Progenitor cell of endocrine pancreas (in vitro differentiated cells): Measurements from ENCODE around the gene ASPG. TPM values are rescaled to one million over a fixed set of nuclear protein-coding genes. Genes with fewer than 3 reads are reported as not detected.

Source experiments
- DNase-seq: peaks from one replicate; pipeline ENCODE4 v3.0.0; 2021; ENCODE audit warnings: low spot score; ENCODE audit not compliant: unreplicated experiment
- H3K27ac Mint-ChIP-seq: 2 replicates; pipeline ENCODE4 v1.8.0; 2021; ENCODE audit warnings: mild to moderate bottlenecking, moderate library complexity, mixed read lengths
- H3K27me3 Mint-ChIP-seq: 2 replicates; pipeline ENCODE4 v1.8.0; 2021; ENCODE audit warnings: mixed read lengths
- H3K36me3 Mint-ChIP-seq: 2 replicates; pipeline ENCODE4 v1.8.0; 2022; ENCODE audit warnings: mixed read lengths; ENCODE audit not compliant: insufficient read depth
- H3K4me1 Mint-ChIP-seq: 2 replicates; pipeline ENCODE4 v1.8.0; 2021; ENCODE audit warnings: low read depth, mixed read lengths
- H3K4me3 Mint-ChIP-seq: 2 replicates; pipeline ENCODE4 v1.8.0; 2021; ENCODE audit warnings: low read depth, mild to moderate bottlenecking, moderate library complexity, mixed read lengths
- H3K9me3 Mint-ChIP-seq: 2 replicates; pipeline ENCODE4 v1.8.0; 2021; ENCODE audit warnings: low read depth, mixed read lengths
- total RNA-seq: library from RNA; stranded (reverse); gene quantifications from 2 replicates; pipeline ENCODE4 v1.2.1, GENCODE V29; 2021
- TF ChIP-seq, protein P1 (sequence below): fragments of 200-600 bp; sonication (generic); IDR thresholded peaks from one replicate; pipeline ENCODE4 v1.5.0; 2021; ENCODE audit warnings: antibody characterized with exemption, mild to moderate bottlenecking; ENCODE audit not compliant: unreplicated experiment

ASPG gene
- total RNA-seq, 1 donor from 2014 or later = not detected

DNA sequence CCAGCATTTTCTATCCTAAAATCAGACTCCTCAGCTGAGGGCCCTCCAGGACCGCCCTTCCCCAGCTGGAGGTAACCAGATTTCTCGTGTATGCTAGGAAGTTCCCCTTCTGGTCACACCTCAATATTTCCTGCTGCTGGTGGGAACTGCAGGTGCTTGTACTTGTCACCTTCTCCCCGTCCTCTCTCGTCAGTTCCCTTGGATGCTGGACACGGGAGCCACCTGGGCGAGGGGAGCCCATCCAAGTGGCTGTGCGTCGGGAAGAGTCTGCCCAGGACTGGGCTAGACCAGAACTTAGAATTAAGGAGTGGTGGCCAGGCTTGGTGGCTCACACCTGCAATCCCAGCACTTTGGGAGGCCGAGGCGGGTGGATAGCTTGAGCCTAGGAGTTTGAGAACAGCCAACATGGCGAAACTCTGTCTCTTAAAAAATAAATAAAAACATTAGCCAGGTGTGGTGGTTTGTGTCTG is 29.7 kb downstream of the ASPG start:
- no peaks in the 10 kb centered on the region for H3K36me3 Mint-ChIP-seq
- TF ChIP-seq, protein P1, sequence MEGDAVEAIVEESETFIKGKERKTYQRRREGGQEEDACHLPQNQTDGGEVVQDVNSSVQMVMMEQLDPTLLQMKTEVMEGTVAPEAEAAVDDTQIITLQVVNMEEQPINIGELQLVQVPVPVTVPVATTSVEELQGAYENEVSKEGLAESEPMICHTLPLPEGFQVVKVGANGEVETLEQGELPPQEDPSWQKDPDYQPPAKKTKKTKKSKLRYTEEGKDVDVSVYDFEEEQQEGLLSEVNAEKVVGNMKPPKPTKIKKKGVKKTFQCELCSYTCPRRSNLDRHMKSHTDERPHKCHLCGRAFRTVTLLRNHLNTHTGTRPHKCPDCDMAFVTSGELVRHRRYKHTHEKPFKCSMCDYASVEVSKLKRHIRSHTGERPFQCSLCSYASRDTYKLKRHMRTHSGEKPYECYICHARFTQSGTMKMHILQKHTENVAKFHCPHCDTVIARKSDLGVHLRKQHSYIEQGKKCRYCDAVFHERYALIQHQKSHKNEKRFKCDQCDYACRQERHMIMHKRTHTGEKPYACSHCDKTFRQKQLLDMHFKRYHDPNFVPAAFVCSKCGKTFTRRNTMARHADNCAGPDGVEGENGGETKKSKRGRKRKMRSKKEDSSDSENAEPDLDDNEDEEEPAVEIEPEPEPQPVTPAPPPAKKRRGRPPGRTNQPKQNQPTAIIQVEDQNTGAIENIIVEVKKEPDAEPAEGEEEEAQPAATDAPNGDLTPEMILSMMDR = no peak
- no peaks in the 10 kb centered on the region for H3K9me3 Mint-ChIP-seq
- H3K4me3 Mint-ChIP-seq = no peak overlapping the region
- H3K27ac Mint-ChIP-seq = peak overlapping the region; percentile 45
- no peaks in the 10 kb centered on the region for H3K4me1 Mint-ChIP-seq
- H3K27me3 Mint-ChIP-seq = peaks cover 44% of the 10 kb centered on the region
- DNase-seq = no peak

DNA sequence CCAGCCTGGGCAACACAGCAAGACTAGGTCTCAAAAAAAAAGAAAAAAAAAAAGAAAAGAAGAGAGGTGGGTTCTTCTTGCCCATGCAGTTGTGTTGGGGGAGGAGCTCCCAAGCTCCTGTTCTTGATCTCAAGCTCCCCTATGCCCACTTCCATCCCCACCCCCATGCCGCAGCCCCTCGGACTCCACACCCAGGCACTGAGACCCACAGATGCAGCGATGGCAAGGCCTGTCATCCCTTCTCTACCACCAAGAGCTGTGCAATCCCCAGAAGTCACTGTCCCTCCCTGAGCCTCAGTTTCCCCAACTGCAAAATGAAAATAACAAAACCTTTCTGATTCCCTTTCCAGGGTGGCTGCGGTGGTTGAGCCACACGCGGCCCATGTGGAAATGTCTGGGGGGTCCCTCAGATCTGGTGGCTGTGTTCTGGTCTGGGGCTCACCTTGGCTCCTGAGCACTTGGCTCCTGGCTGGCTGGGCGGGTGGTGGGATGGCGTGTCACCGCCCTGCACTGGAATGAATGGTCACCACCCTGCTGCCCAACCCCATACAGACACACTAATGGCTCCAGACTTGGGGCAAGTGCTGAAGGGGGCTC is 30.3 kb downstream of the ASPG start:
- Mint-ChIP-seq H3K9me3 (no peaks in the 10 kb centered on the region), H3K4me1 (no peaks in the 10 kb centered on the region), H3K36me3 (no peaks in the 10 kb centered on the region), H3K4me3 (peak overlapping the region; percentile 16), H3K27me3 (peaks cover 51% of the 10 kb centered on the region), H3K27ac (no peak overlapping the region)
- no peak for DNase-seq
- TF ChIP-seq, protein P1 = no peak

DNA sequence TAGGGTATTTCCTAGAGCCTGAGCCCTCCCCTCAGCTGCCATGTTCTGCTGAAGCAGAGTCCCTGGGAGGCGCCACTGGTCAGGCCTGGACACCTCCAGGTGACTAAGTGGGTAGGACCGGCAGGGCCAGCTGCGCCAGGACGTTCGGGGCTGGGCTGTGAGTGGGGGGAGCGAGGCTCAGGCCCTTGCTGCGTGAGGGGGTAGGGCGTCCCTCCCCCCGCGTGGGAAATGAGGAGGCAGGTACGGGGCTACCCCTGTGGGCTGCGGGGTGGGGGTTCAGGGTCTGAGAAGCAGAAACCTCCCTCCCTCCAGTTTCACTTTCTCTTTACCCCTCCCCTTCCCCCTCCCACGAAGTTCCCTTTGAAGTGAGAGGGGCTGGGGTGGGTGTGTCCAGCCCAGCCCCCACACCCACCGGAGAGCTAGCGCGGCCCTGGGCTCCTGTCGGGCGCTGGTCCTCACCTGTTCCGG is 30.8 kb downstream of the ASPG start:
- Mint-ChIP-seq H3K9me3 (no peaks in the 10 kb centered on the region), H3K4me1 (no peaks in the 10 kb centered on the region), H3K36me3 (no peaks in the 10 kb centered on the region), H3K27me3 (peaks cover 56% of the 10 kb centered on the region), H3K4me3 (peak overlapping the region; percentile 16), H3K27ac (no peak overlapping the region)
- TF ChIP-seq, protein P1 = no peak
- DNase-seq = no peak

DNA sequence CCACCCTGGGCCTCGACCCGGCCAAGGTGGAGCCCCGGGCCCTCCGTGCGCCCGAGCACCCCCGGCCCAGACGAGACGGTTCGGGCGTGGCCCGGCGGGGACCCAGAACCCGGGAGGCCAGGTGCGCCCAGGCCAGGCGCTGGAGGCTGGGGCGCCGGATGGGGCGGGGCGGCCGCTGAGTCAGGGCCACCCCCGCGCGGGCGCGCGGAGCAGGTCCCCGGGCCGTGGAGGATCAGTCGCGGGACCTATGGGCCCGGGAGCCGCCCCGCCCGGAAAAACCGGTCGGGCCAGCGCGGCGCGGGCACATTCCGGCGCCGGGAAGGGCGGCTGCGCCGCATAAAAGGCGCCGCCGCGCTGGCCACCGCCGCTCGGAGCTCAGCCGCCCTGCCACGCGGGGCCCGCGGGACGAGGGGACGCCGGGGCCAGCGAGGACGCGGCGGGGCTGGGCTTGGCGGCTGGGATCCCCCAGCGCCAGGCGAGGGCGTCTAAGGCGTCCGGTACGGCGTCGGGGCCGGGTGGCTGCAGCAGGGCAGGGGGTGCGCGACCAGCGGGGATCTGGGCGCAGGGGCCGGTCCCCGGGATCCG is 31.3 kb downstream of the ASPG start:
- Mint-ChIP-seq H3K36me3 (no peaks in the 10 kb centered on the region), H3K27me3 (peaks cover 61% of the 10 kb centered on the region), H3K27ac (no peak overlapping the region), H3K4me3 (no peak overlapping the region), H3K4me1 (no peaks in the 10 kb centered on the region), H3K9me3 (no peaks in the 10 kb centered on the region)
- TF ChIP-seq, protein P1 = no peak
- no peak for DNase-seq

DNA sequence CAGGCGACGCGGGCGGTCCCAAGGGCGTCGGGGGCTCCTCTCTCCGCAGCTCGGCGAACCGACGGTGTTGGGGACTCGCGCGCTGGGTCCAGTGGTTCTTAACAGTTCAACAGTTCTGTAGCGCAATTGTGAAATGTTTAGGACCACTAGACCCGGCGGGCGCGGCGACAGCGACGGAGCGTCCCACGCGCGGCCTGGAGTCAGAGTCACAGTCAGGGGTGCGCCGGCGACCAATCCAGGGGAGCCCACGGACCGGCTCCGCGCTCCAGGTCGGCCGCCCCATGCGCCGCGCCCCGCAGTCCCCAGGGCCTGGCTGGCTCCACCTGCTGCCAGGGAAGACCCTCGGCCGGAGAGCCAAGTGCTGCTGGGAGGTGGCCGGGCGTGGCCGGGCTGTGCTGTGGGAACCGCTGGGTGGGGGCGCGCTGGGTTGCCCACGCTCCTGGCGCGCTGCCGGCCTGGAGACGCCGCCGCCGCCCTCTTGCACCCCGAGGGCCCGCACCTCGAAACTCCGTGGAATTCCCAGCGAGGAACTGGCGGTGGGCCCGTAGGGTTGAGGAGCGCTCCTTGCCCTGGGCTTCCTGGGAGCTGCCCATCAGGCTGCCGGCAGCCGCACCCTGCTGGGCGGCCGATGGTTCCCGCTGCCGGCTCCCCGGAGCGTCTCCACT is 32.0 kb downstream of the ASPG start:
- Mint-ChIP-seq H3K27ac (no peak overlapping the region), H3K27me3 (peaks cover 62% of the 10 kb centered on the region), H3K9me3 (no peaks in the 10 kb centered on the region), H3K4me1 (no peaks in the 10 kb centered on the region), H3K36me3 (no peaks in the 10 kb centered on the region), H3K4me3 (no peak overlapping the region)
- DNase-seq = no peak
- TF ChIP-seq, protein P1 = no peak
